Lower leg skin (tissue), 3 donors: ENCODE data around the gene LZTS2.

Source experiments
- POLR2A ChIP-seq, 2 donors: fragments of 450-650 bp; IDR thresholded peaks; one replicate each; pipeline ENCODE4 v1.6.1; 2016 to 2017; ENCODE audit warnings: antibody characterized with exemption in 2 of 2, mild to moderate bottlenecking in 1 of 2, moderate library complexity in 1 of 2
- TF ChIP-seq, protein P1 (sequence below), 3 donors: fragments of 450-650 bp; IDR thresholded peaks; one replicate each; pipeline ENCODE4 v1.5.1; 2016; ENCODE audit warnings: antibody characterized with exemption in 3 of 3, mild to moderate bottlenecking in 3 of 3, moderate library complexity in 2 of 3

- TF ChIP-seq, protein P1, sequence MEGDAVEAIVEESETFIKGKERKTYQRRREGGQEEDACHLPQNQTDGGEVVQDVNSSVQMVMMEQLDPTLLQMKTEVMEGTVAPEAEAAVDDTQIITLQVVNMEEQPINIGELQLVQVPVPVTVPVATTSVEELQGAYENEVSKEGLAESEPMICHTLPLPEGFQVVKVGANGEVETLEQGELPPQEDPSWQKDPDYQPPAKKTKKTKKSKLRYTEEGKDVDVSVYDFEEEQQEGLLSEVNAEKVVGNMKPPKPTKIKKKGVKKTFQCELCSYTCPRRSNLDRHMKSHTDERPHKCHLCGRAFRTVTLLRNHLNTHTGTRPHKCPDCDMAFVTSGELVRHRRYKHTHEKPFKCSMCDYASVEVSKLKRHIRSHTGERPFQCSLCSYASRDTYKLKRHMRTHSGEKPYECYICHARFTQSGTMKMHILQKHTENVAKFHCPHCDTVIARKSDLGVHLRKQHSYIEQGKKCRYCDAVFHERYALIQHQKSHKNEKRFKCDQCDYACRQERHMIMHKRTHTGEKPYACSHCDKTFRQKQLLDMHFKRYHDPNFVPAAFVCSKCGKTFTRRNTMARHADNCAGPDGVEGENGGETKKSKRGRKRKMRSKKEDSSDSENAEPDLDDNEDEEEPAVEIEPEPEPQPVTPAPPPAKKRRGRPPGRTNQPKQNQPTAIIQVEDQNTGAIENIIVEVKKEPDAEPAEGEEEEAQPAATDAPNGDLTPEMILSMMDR (IDR thresholded peaks at IDR 0.05): no peak
- TF ChIP-seq POLR2A (IDR thresholded peaks at IDR 0.05): no peak
Observed at GRCh38 chr10:100986952-100987684, 12.5 kb upstream of the LZTS2 start, which contains the start of the genes MRPL43 and TWNK.
